HCT116 (cell line): ENCODE results near the gene NAIP. TPM values are rescaled to one million over a fixed set of nuclear protein-coding genes. Genes with fewer than 3 reads are reported as not detected.
"Not testable (repeated sequence)": the region's sequence is repeated elsewhere in the genome, so short reads cannot be mapped to it uniquely, and the experiment has no call there.

Experiments used
- ATAC-seq: fragments of 200-7000 bp; cut with Tn5 transposase; 2 replicates; pipeline ENCODE4 v1.9.1; 2020; ENCODE audit warnings: mild to moderate bottlenecking, moderate library complexity
- BruUV-seq: library from RNA; stranded (reverse); fragments of 400-500 nt; replicated peaks from 2 replicates; lab custom pipeline; 2021; lab: Mats Ljungman, UMichigan
- CTCF ChIA-PET: fragments of 300-600 bp; sonication (Branson Sonifier 250); formaldehyde crosslinking; loops from one replicate; lab custom pipeline; 2021; ENCODE audit warnings: antibody characterized with exemption; lab: Charles Lee
- POLR2A ChIA-PET: fragments of 300-600, 350-600 bp; sonication (Branson Sonifier 250); formaldehyde crosslinking; loops from one replicate; lab custom pipeline; 2021; ENCODE audit warnings: antibody characterized with exemption; lab: Charles Lee
- RAD21 ChIA-PET, 2 experiments: fragments of 300-600 bp; sonication (Branson Sonifier 250); formaldehyde crosslinking; loops; one replicate each; lab custom pipeline; 2023; ENCODE audit warnings: low total read pairs in 2 of 2; ENCODE audit not compliant: uncharacterized antibody in 2 of 2, unreplicated experiment in 2 of 2, low non-redundant PET in 1 of 2; lab: Charles Lee
- DNase-seq: peaks from one replicate; pipeline ENCODE4 v3.0.0-alpha.2; 2010; ENCODE audit warnings: low read depth, low spot score
- H2AFZ ChIP-seq: fragments of 200-600 bp; shearing (Covaris generic), sonication (generic); 2 replicates; pipeline ENCODE4 v1.6.1; 2017; ENCODE audit warnings: low read depth, mixed run types, mixed read lengths, antibody characterized with exemption, low read length; ENCODE audit not compliant: poor library complexity, severe bottlenecking
- H3K27ac ChIP-seq: 2 replicates; pipeline ENCODE4 v1.5.1; 2012; ENCODE audit warnings: low read depth, low read length
- H3K27me3 ChIP-seq: fragments of 200-600 bp; sonication (generic); 2 replicates; pipeline ENCODE4 v1.6.1; 2016; ENCODE audit warnings: mixed run types, low read length, mixed read lengths; ENCODE audit not compliant: insufficient read depth
- H3K36me3 ChIP-seq, 2 experiments: fragments of 200-500 bp in 1 of 2; fragments of 200-600 bp in 1 of 2; sonication (Bioruptor generic) in 1 of 2; sonication (generic) in 1 of 2; 2 replicates each; pipeline versions ENCODE4 v1.5.1 to v1.6.1; 2014 to 2016; ENCODE audit warnings: low read length in 2 of 2, inconsistent platforms in 1 of 2, mixed read lengths in 1 of 2, mixed run types in 1 of 2; ENCODE audit not compliant: insufficient read depth in 2 of 2, control insufficient read depth in 1 of 2
- H3K4me1 ChIP-seq, 2 experiments: fragments of 200-600 bp in 1 of 2; sonication (generic) in 1 of 2; 2 replicates each; pipeline versions ENCODE4 v1.5.1 to v1.6.1; 2012 to 2017; ENCODE audit warnings: low read length in 2 of 2, inconsistent platforms in 1 of 2, mild to moderate bottlenecking in 1 of 2, mixed read lengths in 1 of 2, mixed run types in 1 of 2, moderate library complexity in 1 of 2; ENCODE audit not compliant: insufficient read depth in 2 of 2, control insufficient read depth in 1 of 2
- H3K4me2 ChIP-seq: fragments of 200-600 bp; sonication (generic); 2 replicates; pipeline ENCODE4 v1.6.1; 2017; ENCODE audit warnings: mixed run types, low read length, mixed read lengths
- H3K4me3 ChIP-seq, 2 experiments: fragments of 200-600 bp in 1 of 2; sonication (generic) in 1 of 2; replicated peaks in 1 of 2; 2 replicates each; pipeline ENCODE4 v1.5.1; 2011 to 2016; ENCODE audit warnings: low read length in 2 of 2, control low read depth in 1 of 2, low read depth in 1 of 2, mild to moderate bottlenecking in 1 of 2, mixed read lengths in 1 of 2, mixed run types in 1 of 2
- H3K79me2 ChIP-seq: fragments of 200-600 bp; sonication (generic); 2 replicates; pipeline ENCODE4 v1.6.1; 2017; ENCODE audit warnings: mild to moderate bottlenecking, mixed run types, low read length, moderate library complexity, mixed read lengths; ENCODE audit not compliant: insufficient read depth
- H3K9ac ChIP-seq: fragments of 200-600 bp; sonication (generic); 2 replicates; pipeline ENCODE4 v1.6.1; 2016; ENCODE audit warnings: low read length, mixed read lengths
- H3K9me2 ChIP-seq: fragments of 200-600 bp; sonication (generic), shearing (Covaris generic); 2 replicates; pipeline ENCODE4 v1.6.1; 2017; ENCODE audit warnings: mixed run types, mild to moderate bottlenecking, moderate library complexity; ENCODE audit not compliant: insufficient read depth
- H3K9me3 ChIP-seq, 2 experiments: fragments of 200-500 bp in 1 of 2; fragments of 200-600 bp in 1 of 2; sonication (Bioruptor generic) in 1 of 2; sonication (generic) in 1 of 2; 2 replicates each; pipeline ENCODE4 v1.6.1; 2014 to 2017; ENCODE audit warnings: low read length in 2 of 2, mixed read lengths in 2 of 2, inconsistent platforms in 1 of 2, low read depth in 1 of 2, mild to moderate bottlenecking in 1 of 2, mixed run types in 1 of 2, moderate library complexity in 1 of 2; ENCODE audit not compliant: control insufficient read depth in 1 of 2, insufficient read depth in 1 of 2
- H4K20me1 ChIP-seq: fragments of 200-600 bp; sonication (generic), shearing (Covaris generic); 2 replicates; pipeline ENCODE4 v1.6.1; 2017; ENCODE audit warnings: mixed run types, mild to moderate bottlenecking, moderate library complexity; ENCODE audit not compliant: insufficient read depth
- intact Hi-C: fragments of 100-400 bp; cut with micrococcal nuclease; formaldehyde crosslinking; loops from 2 replicates; pipeline ENCODE4 v1.10.0; 2022
- total RNA-seq: library from RNA; stranded (reverse); gene quantifications from one replicate; pipeline ENCODE4 v1.2.1, GENCODE V29; 2021; ENCODE audit not compliant: unreplicated experiment

The NAIP gene
- total RNA-seq, 1 experiment from 2014 or later, result 7.0 TPM

DNA sequence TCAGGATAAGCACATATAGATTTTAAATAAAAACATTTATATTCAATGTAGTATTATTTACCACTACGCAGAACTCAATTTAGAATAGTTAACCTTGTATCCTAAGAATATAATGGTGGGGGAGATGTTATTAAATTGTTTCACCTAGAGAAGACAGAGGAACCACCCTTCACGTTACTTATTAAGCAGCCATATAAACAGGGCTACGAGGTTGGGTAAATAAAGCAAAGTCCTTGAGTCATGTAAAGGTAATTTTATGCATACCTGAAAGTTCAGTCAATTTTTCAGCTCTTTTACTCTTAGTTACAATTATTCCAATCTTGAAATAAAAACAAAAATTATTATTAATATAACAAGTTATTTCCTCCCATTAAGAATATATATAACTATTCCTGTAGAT is 34.3 kb upstream of the NAIP start:
- ATAC-seq, H2AFZ ChIP-seq, H4K20me1 ChIP-seq, H3K4me3 ChIP-seq, H3K27me3 ChIP-seq, H3K4me1 ChIP-seq, DNase-seq, H3K4me2 ChIP-seq, POLR2A ChIA-PET, BruUV-seq, H3K9me3 ChIP-seq, intact Hi-C loops, H3K79me2 ChIP-seq, H3K36me3 ChIP-seq, RAD21 ChIA-PET, H3K27ac ChIP-seq, H3K9me2 ChIP-seq, H3K9ac ChIP-seq, CTCF ChIA-PET: not testable (repeated sequence)

DNA sequence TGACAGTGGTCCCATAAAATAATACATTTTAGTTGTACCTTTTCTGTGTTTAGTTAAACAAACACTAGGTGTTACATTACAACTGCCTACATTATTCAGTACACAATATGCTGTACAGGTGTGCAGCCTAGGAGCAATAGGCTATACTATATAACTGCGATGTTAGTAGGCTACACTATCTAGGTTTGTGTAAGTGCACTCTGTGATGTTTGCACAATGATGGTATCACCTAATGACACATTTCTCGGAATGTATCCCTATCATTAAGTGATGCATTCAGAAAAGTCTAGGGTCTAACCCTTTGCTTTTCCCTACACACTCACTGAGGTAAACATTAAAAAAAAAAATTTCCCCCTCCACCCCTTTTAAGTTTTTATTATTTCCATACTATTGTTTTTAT is 19.7 kb upstream of the NAIP start:
- H3K36me3 ChIP-seq, H2AFZ ChIP-seq, RAD21 ChIA-PET, H3K9me2 ChIP-seq, H3K9ac ChIP-seq, H3K27me3 ChIP-seq, BruUV-seq, H3K4me3 ChIP-seq, CTCF ChIA-PET, H3K9me3 ChIP-seq, ATAC-seq, intact Hi-C loops, DNase-seq, H4K20me1 ChIP-seq, H3K79me2 ChIP-seq, H3K4me1 ChIP-seq, POLR2A ChIA-PET, H3K4me2 ChIP-seq, H3K27ac ChIP-seq: not testable (repeated sequence)

DNA sequence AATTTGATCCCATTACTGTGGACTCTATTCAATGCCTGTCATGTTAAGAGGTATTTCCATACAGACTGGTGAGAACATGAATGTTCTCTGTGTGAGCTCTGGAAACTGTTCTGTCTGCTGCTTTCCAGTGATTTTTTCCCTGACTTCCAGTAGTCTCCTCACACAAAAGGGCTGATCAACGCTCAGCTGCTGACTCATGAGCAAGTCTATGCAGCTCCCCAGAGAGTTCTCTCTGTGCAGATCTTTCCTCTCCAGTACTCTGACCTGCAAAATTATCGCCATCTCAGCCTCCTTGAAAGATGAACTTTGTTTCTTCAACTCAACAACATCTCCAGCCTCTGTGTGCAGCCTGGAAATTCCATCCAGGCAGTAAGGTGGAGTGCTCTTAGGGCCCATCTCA is 19.0 kb upstream of the NAIP start:
- intact Hi-C loops, H4K20me1 ChIP-seq, H3K27me3 ChIP-seq, H2AFZ ChIP-seq, H3K36me3 ChIP-seq, H3K9ac ChIP-seq, RAD21 ChIA-PET, H3K4me2 ChIP-seq, H3K79me2 ChIP-seq, H3K4me3 ChIP-seq, H3K4me1 ChIP-seq, H3K9me3 ChIP-seq, H3K9me2 ChIP-seq, CTCF ChIA-PET, ATAC-seq, H3K27ac ChIP-seq, POLR2A ChIA-PET, DNase-seq: not testable (repeated sequence)
- TSS peak; percentile 45 for BruUV-seq

DNA sequence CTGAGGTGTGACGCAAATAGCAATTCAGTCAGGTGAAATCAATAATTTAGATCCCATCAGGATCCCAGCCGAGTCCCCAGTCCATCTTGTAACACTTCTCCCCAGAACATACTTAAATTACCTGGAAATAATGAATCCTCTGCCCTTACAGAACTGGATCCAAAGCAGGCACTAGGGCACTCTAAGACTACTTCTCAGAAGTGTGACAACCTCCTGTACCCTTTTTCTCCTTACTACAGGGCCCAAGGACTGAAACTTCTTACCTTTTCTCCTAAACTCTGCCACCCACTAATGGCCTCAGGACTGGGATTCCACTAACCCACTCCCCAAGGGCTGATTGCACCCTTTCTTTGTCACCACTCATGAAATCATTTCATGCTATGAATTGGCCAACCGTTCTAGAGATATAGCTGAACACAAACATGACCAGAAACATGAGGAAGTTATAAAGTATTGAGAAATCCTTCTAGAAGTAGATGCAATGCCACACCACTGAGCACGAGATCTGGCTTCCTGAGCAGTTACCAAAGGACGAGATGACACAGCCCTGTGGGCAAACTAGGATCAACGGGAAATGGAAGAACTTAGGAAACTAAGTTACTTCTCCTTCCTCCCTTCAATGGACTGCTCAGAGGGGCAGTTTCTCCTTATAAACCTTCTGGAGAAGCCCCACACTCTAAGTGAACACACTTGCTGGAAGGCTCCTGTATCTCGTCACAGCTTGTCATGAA is 6.1 kb upstream of the NAIP start:
- H3K9ac ChIP-seq, CTCF ChIA-PET, H3K79me2 ChIP-seq, DNase-seq, H2AFZ ChIP-seq, H3K27ac ChIP-seq, H3K9me2 ChIP-seq, H4K20me1 ChIP-seq, RAD21 ChIA-PET, H3K36me3 ChIP-seq, BruUV-seq, H3K4me2 ChIP-seq, H3K4me3 ChIP-seq, H3K27me3 ChIP-seq, POLR2A ChIA-PET, H3K9me3 ChIP-seq, intact Hi-C loops, ATAC-seq, H3K4me1 ChIP-seq: not testable (repeated sequence)
